SK-N-SH (cell line): Measurements from ENCODE around the gene KLHL13. TPM values are rescaled to one million over a fixed set of nuclear protein-coding genes. Genes with fewer than 3 reads are reported as not detected.

Experiments used
- CTCF ChIA-PET: fragments of 300-600, 350-600 bp; formaldehyde crosslinking; extraction: SDS; loops from one replicate; lab custom pipeline; 2021; lab: Yijun Ruan, JAX
- POLR2A ChIA-PET: fragments of 350-600 bp; sonication (Branson Sonifier 250); formaldehyde crosslinking; extraction: SDS; loops from one replicate; lab custom pipeline; 2020; ENCODE audit warnings: antibody characterized with exemption, inconsistent platforms; lab: Yijun Ruan, JAX
- DNase-seq: peaks from one replicate; pipeline ENCODE4 v3.0.0; 2012
- H2AFZ ChIP-seq: fragments of 200-600 bp; sonication (generic); 2 replicates; pipeline ENCODE4 v1.8.1; 2016; ENCODE audit warnings: antibody characterized with exemption, mild to moderate bottlenecking, low read depth
- H3F3A ChIP-seq: fragments of 200-600 bp; sonication (generic); replicated peaks from 2 replicates; pipeline ENCODE3; 2016; ENCODE audit warnings: antibody characterized with exemption, mild to moderate bottlenecking; ENCODE audit not compliant: insufficient read depth
- H3K27ac ChIP-seq, 2 experiments: fragments of 200-500 bp in 1 of 2; fragments of 200-600 bp in 1 of 2; sonication (Bioruptor generic) in 1 of 2; sonication (generic), shearing (Covaris generic) in 1 of 2; 2 replicates each; pipeline versions ENCODE4 v1.5.1 to v1.6.1; 2014 to 2016; ENCODE audit warnings: low read depth in 2 of 2, inconsistent platforms in 1 of 2, low read length in 1 of 2, mild to moderate bottlenecking in 1 of 2, mixed read lengths in 1 of 2
- H3K27me3 ChIP-seq: fragments of 200-600 bp; sonication (generic), shearing (Covaris generic); 2 replicates; pipeline ENCODE4 v1.6.1; 2016; ENCODE audit warnings: mixed run types; ENCODE audit not compliant: insufficient read depth
- H3K36me3 ChIP-seq, 2 experiments: fragments of 200-500 bp in 1 of 2; fragments of 200-600 bp in 1 of 2; sonication (Bioruptor generic) in 1 of 2; sonication (generic) in 1 of 2; replicated peaks in 1 of 2; 2 replicates each; pipeline versions ENCODE3 to v1.5.1; 2014 to 2016; ENCODE audit warnings: low read length in 1 of 2, mild to moderate bottlenecking in 1 of 2; ENCODE audit not compliant: insufficient read depth in 2 of 2, control insufficient read depth in 1 of 2
- H3K4me1 ChIP-seq, 2 experiments: fragments of 200-500 bp in 1 of 2; fragments of 200-600 bp in 1 of 2; sonication (Bioruptor generic) in 1 of 2; sonication (generic), shearing (Covaris generic) in 1 of 2; 2 replicates each; pipeline versions ENCODE4 v1.5.1 to v1.6.1; 2014 to 2016; ENCODE audit warnings: low read depth in 1 of 2, low read length in 1 of 2, mixed run types in 1 of 2; ENCODE audit not compliant: insufficient read depth in 2 of 2, control insufficient read depth in 1 of 2
- H3K4me2 ChIP-seq: fragments of 200-600 bp; sonication (generic), shearing (Covaris generic); 2 replicates; pipeline ENCODE4 v1.6.1; 2017; ENCODE audit warnings: mixed run types
- H3K4me3 ChIP-seq, 2 experiments: fragments of 200-500 bp in 1 of 2; fragments of 200-600 bp in 1 of 2; sonication (Bioruptor generic) in 1 of 2; sonication (generic), shearing (Covaris generic) in 1 of 2; 2 replicates each; pipeline versions ENCODE4 v1.5.1 to v1.8.1; 2014 to 2016; ENCODE audit warnings: low read depth in 2 of 2, inconsistent platforms in 1 of 2, low read length in 1 of 2, mild to moderate bottlenecking in 1 of 2, mixed read lengths in 1 of 2, moderate library complexity in 1 of 2
- H3K79me2 ChIP-seq: fragments of 200-600 bp; sonication (generic); 2 replicates; pipeline ENCODE4 v1.8.1; 2017; ENCODE audit warnings: mild to moderate bottlenecking; ENCODE audit not compliant: insufficient read depth
- H3K9ac ChIP-seq: fragments of 200-600 bp; sonication (generic); 2 replicates; pipeline ENCODE4 v1.6.1; 2017; ENCODE audit warnings: mixed run types
- H3K9me2 ChIP-seq: fragments of 200-600 bp; sonication (generic); 2 replicates; pipeline ENCODE4 v1.6.1; 2017; ENCODE audit warnings: mixed run types
- H3K9me3 ChIP-seq: fragments of 200-600 bp; sonication (generic); 2 replicates; pipeline ENCODE4 v1.6.1; 2017; ENCODE audit warnings: mixed run types, mild to moderate bottlenecking, moderate library complexity
- H4K20me1 ChIP-seq: fragments of 200-600 bp; sonication (generic); 2 replicates; pipeline ENCODE4 v1.6.1; 2017; ENCODE audit warnings: mild to moderate bottlenecking, mixed run types; ENCODE audit not compliant: insufficient read depth
- CHD2 ChIP-seq: fragments of 150-350 bp; IDR thresholded peaks from 2 replicates; pipeline ENCODE4 v1.6.1; 2018; ENCODE audit warnings: low read length; ENCODE audit not compliant: partially characterized antibody
- EP300 ChIP-seq, 2 experiments: IDR thresholded peaks; 2 replicates each; pipeline versions ENCODE4 v1.4.0 to v1.6.1; 2012; ENCODE audit warnings: borderline replicate concordance in 1 of 2, low read depth in 1 of 2, low read length in 1 of 2
- EZH2phosphoT487 ChIP-seq: fragments of 200-600 bp; sonication (generic); IDR thresholded peaks from 2 replicates; pipeline ENCODE4 v1.6.1; 2017; ENCODE audit warnings: low read depth, mixed run types, mild to moderate bottlenecking, antibody characterized with exemption, moderate library complexity, borderline replicate concordance
- GABPA ChIP-seq: IDR thresholded peaks from 2 replicates; pipeline ENCODE4 v1.4.0; 2012; ENCODE audit warnings: low read depth, mild to moderate bottlenecking
- GATA2 ChIP-seq: sonication (generic); formaldehyde crosslinking; IDR thresholded peaks from 2 replicates; pipeline ENCODE4 v1.5.0; 2020; ENCODE audit warnings: mild to moderate bottlenecking, missing genetic modification reagents
- MEF2A ChIP-seq: IDR thresholded peaks from 2 replicates; pipeline ENCODE4 v1.4.0; 2012; ENCODE audit warnings: low read depth, borderline replicate concordance
- NFIC ChIP-seq: IDR thresholded peaks from 2 replicates; pipeline ENCODE4 v1.4.0; 2012; ENCODE audit warnings: borderline replicate concordance
- NRF1 ChIP-seq: IDR thresholded peaks from 2 replicates; pipeline ENCODE4 v1.6.1; 2012; ENCODE audit warnings: low read depth, mild to moderate bottlenecking, low read length
- RXRA ChIP-seq: IDR thresholded peaks from 2 replicates; pipeline ENCODE4 v1.4.0; 2012; ENCODE audit warnings: low read depth, mild to moderate bottlenecking, borderline replicate concordance
- SIN3A ChIP-seq: IDR thresholded peaks from 2 replicates; pipeline ENCODE4 v1.6.1; 2012; ENCODE audit warnings: low read depth, mild to moderate bottlenecking, low read length, moderate library complexity, borderline replicate concordance
- SMC3 ChIP-seq: IDR thresholded peaks from 2 replicates; pipeline ENCODE4 v1.6.1; 2012; ENCODE audit warnings: low read depth, low read length, improper control_type of control experiment
- TAF1 ChIP-seq: IDR thresholded peaks from 2 replicates; pipeline ENCODE4 v1.6.1; 2012; ENCODE audit warnings: low read depth, mild to moderate bottlenecking, low read length, moderate library complexity, borderline replicate concordance
- TCF12 ChIP-seq: IDR thresholded peaks from 2 replicates; pipeline ENCODE4 v1.4.0; 2012
- TEAD4 ChIP-seq: IDR thresholded peaks from 2 replicates; pipeline ENCODE4 v1.4.0; 2012; ENCODE audit warnings: mild to moderate bottlenecking, borderline replicate concordance; ENCODE audit not compliant: insufficient read depth
- YY1 ChIP-seq: IDR thresholded peaks from 2 replicates; pipeline ENCODE4 v1.4.0; 2012; ENCODE audit warnings: low read depth, mild to moderate bottlenecking
- WGBS: methylation state at CpG from one replicate; pipeline ENCODE4 v1.1.6; 2017; ENCODE audit warnings: low lambda C conversion rate; 5-methylcytosine and 5-hydroxymethylcytosine counted together
- polyA plus RNA-seq, 3 experiments: library from polyadenylated mRNA; depleted of rRNA; stranded (reverse); fragments of >200 nt; gene quantifications; 2 replicates each; pipeline ENCODE4 v1.2.3, GENCODE V29; 2012
- TF ChIP-seq, protein P1 (sequence below): IDR thresholded peaks from 2 replicates; pipeline ENCODE4; 2012
- TF ChIP-seq, protein P2 (sequence below): fragments of 150-350 bp; IDR thresholded peaks from 2 replicates; pipeline ENCODE4 v1.6.1; 2017; ENCODE audit warnings: antibody characterized with exemption, low read length, low read depth, borderline replicate concordance
- TF ChIP-seq, protein P3 (sequence below): IDR thresholded peaks from 2 replicates; pipeline ENCODE4 v1.4.0; 2012; ENCODE audit warnings: low read depth
- TF ChIP-seq, protein P4 (sequence below): fragments of 150-350 bp; IDR thresholded peaks from 2 replicates; pipeline ENCODE4 v1.6.1; 2016; ENCODE audit warnings: mild to moderate bottlenecking, low read depth, low read length
- TF ChIP-seq, protein P5 (sequence below): fragments of 200-600 bp; sonication (generic); IDR thresholded peaks from 2 replicates; pipeline ENCODE4 v1.6.1; 2017; ENCODE audit warnings: antibody characterized with exemption, mild to moderate bottlenecking, moderate library complexity

KLHL13 gene
- polyA plus RNA-seq, 1 of the 3 experiments (the other 2 are of a cell fraction) = 19.5 TPM

DNA sequence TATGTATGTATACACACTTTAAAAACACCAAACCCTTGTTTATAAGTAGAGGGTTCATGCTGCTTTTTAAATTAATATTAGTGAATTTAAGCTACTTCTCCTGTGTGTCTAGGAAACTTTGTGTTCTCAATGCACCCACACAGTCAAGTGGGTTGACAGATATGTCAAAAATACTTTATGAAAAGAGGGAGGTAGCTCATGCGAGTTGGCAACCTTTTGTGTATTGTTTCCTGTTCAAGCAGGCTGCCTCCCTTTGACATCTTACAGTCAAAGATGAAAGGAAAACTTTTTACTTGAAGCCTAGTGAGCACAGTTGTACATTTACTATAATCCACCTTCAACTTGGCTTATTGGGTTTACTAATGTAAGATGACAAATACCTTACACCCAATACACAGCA lies 218.4 kb downstream of the KLHL13 start:
- Histone ChIP-seq H3K4me3 (no peak overlapping the region), H3K4me2 (no peak overlapping the region), H3K27ac (no peak overlapping the region), H3K36me3 (peaks cover 14 to 23% of the 10 kb centered on the region in 2 experiments), H3K9me2 (no peaks in the 10 kb centered on the region), H4K20me1 (no peaks in the 10 kb centered on the region), H3K9ac (no peak overlapping the region), H3K27me3 (no peaks in the 10 kb centered on the region), H3K9me3 (no peaks in the 10 kb centered on the region), H3K4me1 (no peaks in the 10 kb centered on the region; a peak in 1 of 4 replicates), H3K79me2 (no peaks in the 10 kb centered on the region), H3F3A (no peaks in the 10 kb centered on the region), H2AFZ (no peak overlapping the region)
- CTCF ChIA-PET = no interaction called here
- 56% methylated on average over 1 of the region's 1 CpG for WGBS
- POLR2A ChIA-PET = no interaction called here
- DNase-seq = no peak
- TF ChIP-seq TEAD4 (no peak), TCF12 (no peak)
- TF ChIP-seq, protein P1, sequence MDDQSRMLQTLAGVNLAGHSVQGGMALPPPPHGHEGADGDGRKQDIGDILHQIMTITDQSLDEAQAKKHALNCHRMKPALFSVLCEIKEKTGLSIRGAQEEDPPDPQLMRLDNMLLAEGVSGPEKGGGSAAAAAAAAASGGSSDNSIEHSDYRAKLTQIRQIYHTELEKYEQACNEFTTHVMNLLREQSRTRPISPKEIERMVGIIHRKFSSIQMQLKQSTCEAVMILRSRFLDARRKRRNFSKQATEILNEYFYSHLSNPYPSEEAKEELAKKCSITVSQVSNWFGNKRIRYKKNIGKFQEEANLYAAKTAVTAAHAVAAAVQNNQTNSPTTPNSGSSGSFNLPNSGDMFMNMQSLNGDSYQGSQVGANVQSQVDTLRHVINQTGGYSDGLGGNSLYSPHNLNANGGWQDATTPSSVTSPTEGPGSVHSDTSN = no peak

GRCh38 chrX:117895418-117895817 lies 221.2 kb downstream of the KLHL13 start:
- no peaks in the 10 kb centered on the region for H3K9me2 ChIP-seq
- no peaks in the 10 kb centered on the region for H4K20me1 ChIP-seq
- H3K9ac ChIP-seq = no peak overlapping the region
- WGBS = 19% methylated on average over 1 of the region's 1 CpG
- no peaks in the 10 kb centered on the region for H3K79me2 ChIP-seq
- H2AFZ ChIP-seq = no peak overlapping the region
- H3K36me3 ChIP-seq = peaks cover 8 to 10% of the 10 kb centered on the region in 2 experiments
- H3K27ac ChIP-seq = no peak overlapping the region
- no peaks in the 10 kb centered on the region for H3F3A ChIP-seq
- ChIA-PET POLR2A (no interaction called here), CTCF (no interaction called here)
- H3K4me2 ChIP-seq = no peak overlapping the region
- DNase-seq = no peak
- no peaks in the 10 kb centered on the region; a peak in 1 of 4 replicates for H3K4me1 ChIP-seq
- TF ChIP-seq, protein P2, sequence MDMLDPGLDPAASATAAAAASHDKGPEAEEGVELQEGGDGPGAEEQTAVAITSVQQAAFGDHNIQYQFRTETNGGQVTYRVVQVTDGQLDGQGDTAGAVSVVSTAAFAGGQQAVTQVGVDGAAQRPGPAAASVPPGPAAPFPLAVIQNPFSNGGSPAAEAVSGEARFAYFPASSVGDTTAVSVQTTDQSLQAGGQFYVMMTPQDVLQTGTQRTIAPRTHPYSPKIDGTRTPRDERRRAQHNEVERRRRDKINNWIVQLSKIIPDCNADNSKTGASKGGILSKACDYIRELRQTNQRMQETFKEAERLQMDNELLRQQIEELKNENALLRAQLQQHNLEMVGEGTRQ = no peak
- TF ChIP-seq EZH2phosphoT487 (no peak), NRF1 (no peak), RXRA (no peak), SMC3 (no peak), EP300 (IDR thresholded peaks at IDR 0.05; ENCODE audit: borderline replicate concordance in 1 of 2, low read depth in 1 of 2, low read length in 1 of 2) (no peak), TAF1 (no peak), GATA2 (no peak), YY1 (no peak), GABPA (no peak), MEF2A (no peak), TCF12 (no peak), SIN3A (no peak), CHD2 (no peak), NFIC (no peak)
- TF ChIP-seq, protein P3, sequence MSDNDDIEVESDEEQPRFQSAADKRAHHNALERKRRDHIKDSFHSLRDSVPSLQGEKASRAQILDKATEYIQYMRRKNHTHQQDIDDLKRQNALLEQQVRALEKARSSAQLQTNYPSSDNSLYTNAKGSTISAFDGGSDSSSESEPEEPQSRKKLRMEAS = no peak
- TF ChIP-seq, protein P4, sequence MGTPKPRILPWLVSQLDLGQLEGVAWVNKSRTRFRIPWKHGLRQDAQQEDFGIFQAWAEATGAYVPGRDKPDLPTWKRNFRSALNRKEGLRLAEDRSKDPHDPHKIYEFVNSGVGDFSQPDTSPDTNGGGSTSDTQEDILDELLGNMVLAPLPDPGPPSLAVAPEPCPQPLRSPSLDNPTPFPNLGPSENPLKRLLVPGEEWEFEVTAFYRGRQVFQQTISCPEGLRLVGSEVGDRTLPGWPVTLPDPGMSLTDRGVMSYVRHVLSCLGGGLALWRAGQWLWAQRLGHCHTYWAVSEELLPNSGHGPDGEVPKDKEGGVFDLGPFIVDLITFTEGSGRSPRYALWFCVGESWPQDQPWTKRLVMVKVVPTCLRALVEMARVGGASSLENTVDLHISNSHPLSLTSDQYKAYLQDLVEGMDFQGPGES = no peak
- TF ChIP-seq, protein P5, sequence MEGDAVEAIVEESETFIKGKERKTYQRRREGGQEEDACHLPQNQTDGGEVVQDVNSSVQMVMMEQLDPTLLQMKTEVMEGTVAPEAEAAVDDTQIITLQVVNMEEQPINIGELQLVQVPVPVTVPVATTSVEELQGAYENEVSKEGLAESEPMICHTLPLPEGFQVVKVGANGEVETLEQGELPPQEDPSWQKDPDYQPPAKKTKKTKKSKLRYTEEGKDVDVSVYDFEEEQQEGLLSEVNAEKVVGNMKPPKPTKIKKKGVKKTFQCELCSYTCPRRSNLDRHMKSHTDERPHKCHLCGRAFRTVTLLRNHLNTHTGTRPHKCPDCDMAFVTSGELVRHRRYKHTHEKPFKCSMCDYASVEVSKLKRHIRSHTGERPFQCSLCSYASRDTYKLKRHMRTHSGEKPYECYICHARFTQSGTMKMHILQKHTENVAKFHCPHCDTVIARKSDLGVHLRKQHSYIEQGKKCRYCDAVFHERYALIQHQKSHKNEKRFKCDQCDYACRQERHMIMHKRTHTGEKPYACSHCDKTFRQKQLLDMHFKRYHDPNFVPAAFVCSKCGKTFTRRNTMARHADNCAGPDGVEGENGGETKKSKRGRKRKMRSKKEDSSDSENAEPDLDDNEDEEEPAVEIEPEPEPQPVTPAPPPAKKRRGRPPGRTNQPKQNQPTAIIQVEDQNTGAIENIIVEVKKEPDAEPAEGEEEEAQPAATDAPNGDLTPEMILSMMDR = no peak
- no peaks in the 10 kb centered on the region for H3K9me3 ChIP-seq
- H3K27me3 ChIP-seq = no peaks in the 10 kb centered on the region
- no peak overlapping the region for H3K4me3 ChIP-seq
